Daoy (cell line): ENCODE measurements around the gene SERPINB7. TPM values are rescaled to one million over a fixed set of nuclear protein-coding genes. Genes with fewer than 3 reads are reported as not detected.

ENCODE experiments used
- DNase-seq: peaks from one replicate; pipeline ENCODE4 v3.0.0-alpha.2; 2015; ENCODE audit warnings: low read depth
- total RNA-seq: library from RNA; depleted of rRNA; stranded (reverse); fragments of >200 nt; shearing (Covaris generic); gene quantifications from 2 replicates; pipeline ENCODE4 v1.2.3, GENCODE V29; 2014

The SERPINB7 gene
- total RNA-seq, 1 experiment from 2014 or later, result 1.7 TPM

GRCh38 chr18:63788447-63789096, 13.4 kb downstream of the SERPINB7 start:
- peak; percentile 89 for DNase-seq

GRCh38 chr18:63789327-63789726, 14.1 kb downstream of the SERPINB7 start:
- DNase-seq, result no peak

- no peak for DNase-seq
Measured at GRCh38 chr18:63795606-63796005, 20.4 kb downstream of the SERPINB7 start.

GRCh38 chr18:63799189-63799588, 24.0 kb downstream of the SERPINB7 start:
- DNase-seq, result no peak

- no peak for DNase-seq
Measured at GRCh38 chr18:63801343-63801742, 26.1 kb downstream of the SERPINB7 start.

GRCh38 chr18:63808125-63808524, 32.9 kb downstream of the SERPINB7 start:
- no peak for DNase-seq

- no peak for DNase-seq
Measured at GRCh38 chr18:63817441-63818051, 42.3 kb downstream of the SERPINB7 start.

GRCh38 chr18:63818212-63818611, 43.0 kb downstream of the SERPINB7 start:
- DNase-seq, result no peak

- no peak for DNase-seq
Measured at GRCh38 chr18:63819786-63820185, 44.6 kb downstream of the SERPINB7 start.

- DNase-seq, result no peak
Measured at GRCh38 chr18:63820694-63821093, 45.5 kb downstream of the SERPINB7 start.

GRCh38 chr18:63823516-63824219, 48.5 kb downstream of the SERPINB7 start:
- peak; percentile 39 for DNase-seq

GRCh38 chr18:63824220-63824525, 49.0 kb downstream of the SERPINB7 start:
- no peak for DNase-seq

- no peak for DNase-seq
Measured at GRCh38 chr18:63828120-63828519, 52.9 kb downstream of the SERPINB7 start.

GRCh38 chr18:63828656-63829055, 53.4 kb downstream of the SERPINB7 start:
- no peak for DNase-seq

- no peak for DNase-seq
Measured at GRCh38 chr18:63829886-63830285, 54.7 kb downstream of the SERPINB7 start.

- peak; percentile 63 for DNase-seq
Measured at GRCh38 chr18:63831080-63831788, 56.0 kb downstream of the SERPINB7 start.

- peak; percentile 12 for DNase-seq
Measured at GRCh38 chr18:63832470-63832869, 57.3 kb downstream of the SERPINB7 start.

- no peak for DNase-seq
Measured at GRCh38 chr18:63834471-63835113, 59.4 kb downstream of the SERPINB7 start.

GRCh38 chr18:63836456-63836855, 61.2 kb downstream of the SERPINB7 start:
- no peak for DNase-seq

GRCh38 chr18:63837590-63837989, 62.4 kb downstream of the SERPINB7 start:
- no peak for DNase-seq

- DNase-seq, result no peak
Measured at GRCh38 chr18:63843008-63843407, 67.8 kb downstream of the SERPINB7 start.

- peak; percentile 4 for DNase-seq
Measured at GRCh38 chr18:63844254-63844653, 69.0 kb downstream of the SERPINB7 start.
